H1 (cell line): ENCODE data around the gene SRCIN1. TPM values are rescaled to one million over a fixed set of nuclear protein-coding genes. Genes with fewer than 3 reads are reported as not detected.

Experiments
- CTCF ChIA-PET: fragments of 300-600 bp; sonication (Branson Sonifier 250); formaldehyde crosslinking; loops from one replicate; lab custom pipeline; 2021; ENCODE audit not compliant: partially characterized antibody; lab: Charles Lee
- POLR2A ChIA-PET: fragments of 300-600 bp; sonication (Branson Sonifier 250); formaldehyde crosslinking; loops from one replicate; lab custom pipeline; 2021; ENCODE audit warnings: inconsistent platforms; ENCODE audit not compliant: partially characterized antibody; lab: Charles Lee
- DNase-seq, 2 experiments: peaks; one replicate each; pipeline versions ENCODE4 v3.0.0 to v3.0.0-alpha.2; 2010 to 2022; ENCODE audit warnings: low spot score in 2 of 2, low read depth in 1 of 2, mixed read lengths in 1 of 2
- FAIRE-seq: peaks from 2 replicates; lab custom pipeline; 2011; peaks lifted over from hg19 to GRCh38; lab: Jason Lieb, UNC
- H2AFZ ChIP-seq: 2 replicates; pipeline ENCODE4 v1.8.1; 2012; ENCODE audit warnings: low read length, inconsistent platforms
- H2AK5ac ChIP-seq: 2 replicates; pipeline ENCODE4 v1.6.1; 2013; ENCODE audit warnings: low read depth, low read length
- H2BK120ac ChIP-seq: replicated peaks from 2 replicates; pipeline ENCODE3; 2013; ENCODE audit warnings: low read depth, low read length, inconsistent platforms
- H2BK12ac ChIP-seq: 2 replicates; pipeline ENCODE4 v1.6.1; 2013; ENCODE audit warnings: low read depth, low read length
- H2BK15ac ChIP-seq: 2 replicates; pipeline ENCODE4 v1.6.1; 2013; ENCODE audit warnings: low read length
- H2BK20ac ChIP-seq: 2 replicates; pipeline ENCODE4 v1.6.1; 2013; ENCODE audit warnings: low read length
- H2BK5ac ChIP-seq: 2 replicates; pipeline ENCODE4 v1.6.1; 2013; ENCODE audit warnings: low read depth, low read length
- H3K14ac ChIP-seq: 2 replicates; pipeline ENCODE4 v1.6.1; 2013; ENCODE audit warnings: inconsistent platforms; ENCODE audit not compliant: insufficient read length
- H3K18ac ChIP-seq: 2 replicates; pipeline ENCODE4 v1.6.1; 2013; ENCODE audit warnings: low read length; ENCODE audit errors: extremely low read depth
- H3K23ac ChIP-seq: 2 replicates; pipeline ENCODE4 v1.6.1; 2013; ENCODE audit warnings: inconsistent platforms; ENCODE audit not compliant: insufficient read length
- H3K23me2 ChIP-seq: 2 replicates; pipeline ENCODE4 v1.6.1; 2013; ENCODE audit warnings: low read depth, low read length
- H3K27ac ChIP-seq: 2 replicates; pipeline ENCODE4 v1.6.1; 2011; ENCODE audit warnings: low read depth, low read length, inconsistent platforms
- H3K27me3 ChIP-seq, 4 experiments: replicated peaks in 1 of 4; 1 replicate in 1 of 4; 2 replicates in 3 of 4; pipeline versions ENCODE4 v1.6.1 to v1.8.1; 2011 to 2013; ENCODE audit warnings: low read length in 3 of 4, mild to moderate bottlenecking in 3 of 4, inconsistent platforms in 2 of 4, mixed read lengths in 2 of 4, moderate library complexity in 1 of 4; ENCODE audit not compliant: control insufficient read depth in 3 of 4, insufficient read depth in 3 of 4; ENCODE audit errors: extremely low read depth in 1 of 4
- H3K36me3 ChIP-seq, 4 experiments: 2 replicates each; pipeline versions ENCODE4 v1.6.1 to v1.8.1; 2011 to 2013; ENCODE audit warnings: mild to moderate bottlenecking in 4 of 4, low read length in 3 of 4, moderate library complexity in 2 of 4, control low read depth in 1 of 4, inconsistent platforms in 1 of 4; ENCODE audit not compliant: insufficient read depth in 4 of 4, control insufficient read depth in 2 of 4
- H3K4ac ChIP-seq: replicated peaks from 2 replicates; pipeline ENCODE3; 2013; ENCODE audit warnings: low read length, low read depth, mixed read lengths, inconsistent platforms; ENCODE audit not compliant: insufficient read length
- H3K4me1 ChIP-seq, 4 experiments: replicated peaks in 1 of 4; 1 replicate in 1 of 4; 2 replicates in 3 of 4; pipeline versions ENCODE4 v1.6.1 to v1.8.1; 2011 to 2013; ENCODE audit warnings: low read length in 3 of 4, inconsistent platforms in 2 of 4, mixed read lengths in 1 of 4; ENCODE audit not compliant: insufficient read depth in 4 of 4, control insufficient read depth in 3 of 4
- H3K4me2 ChIP-seq, 2 experiments: 2 replicates each; pipeline versions ENCODE4 v1.6.1 to v1.8.1; 2011 to 2013; ENCODE audit warnings: low read depth in 2 of 2, low read length in 2 of 2, control low read depth in 1 of 2, inconsistent platforms in 1 of 2, mild to moderate bottlenecking in 1 of 2; ENCODE audit not compliant: insufficient read depth in 1 of 2
- H3K4me3 ChIP-seq, 4 experiments: fragments of 200-600, 300-600 bp in 1 of 4; sonication (generic), shearing (Covaris generic), sonication (Bioruptor Twin) in 1 of 4; 2 replicates each; pipeline versions ENCODE4 v1.5.1 to v1.8.1; 2011 to 2016; ENCODE audit warnings: low read length in 4 of 4, low read depth in 3 of 4, control low read depth in 2 of 4, inconsistent platforms in 2 of 4, mild to moderate bottlenecking in 2 of 4, mixed read lengths in 1 of 4, moderate library complexity in 1 of 4; ENCODE audit not compliant: insufficient read depth in 2 of 4; ENCODE audit errors: extremely low read depth in 1 of 4
- H3K56ac ChIP-seq: replicated peaks from 2 replicates; pipeline ENCODE3; 2013; ENCODE audit warnings: low read depth, mild to moderate bottlenecking, mixed read lengths, low read length, inconsistent platforms; ENCODE audit not compliant: insufficient read length
- H3K79me1 ChIP-seq: 2 replicates; pipeline ENCODE4 v1.6.1; 2013; ENCODE audit warnings: low read depth, low read length, control low read depth
- H3K79me2 ChIP-seq, 2 experiments: 2 replicates each; pipeline versions ENCODE4 v1.6.1 to v1.8.1; 2012 to 2013; ENCODE audit warnings: low read length in 2 of 2, mild to moderate bottlenecking in 2 of 2, inconsistent platforms in 1 of 2; ENCODE audit not compliant: insufficient read depth in 2 of 2, control insufficient read depth in 1 of 2
- H3K9ac ChIP-seq, 4 experiments: replicated peaks in 1 of 4; 1 replicate in 1 of 4; 2 replicates in 3 of 4; pipeline versions ENCODE4 v1.6.1 to v1.8.1; 2011 to 2013; ENCODE audit warnings: low read depth in 3 of 4, low read length in 3 of 4, control low read depth in 2 of 4, mild to moderate bottlenecking in 2 of 4, moderate library complexity in 2 of 4, inconsistent platforms in 1 of 4; ENCODE audit errors: extremely low read depth in 1 of 4
- H3K9me3 ChIP-seq, 2 experiments: 2 replicates each; pipeline versions ENCODE4 v1.6.1 to v1.8.1; 2012 to 2013; ENCODE audit warnings: mild to moderate bottlenecking in 2 of 2, moderate library complexity in 2 of 2, control low read depth in 1 of 2, inconsistent platforms in 1 of 2, low read depth in 1 of 2, low read length in 1 of 2, mixed read lengths in 1 of 2; ENCODE audit not compliant: insufficient read depth in 2 of 2
- H4K20me1 ChIP-seq, 2 experiments: replicated peaks in 1 of 2; 2 replicates each; pipeline versions ENCODE3 to v1.8.1; 2011 to 2013; ENCODE audit warnings: inconsistent platforms in 2 of 2, low read length in 2 of 2, mild to moderate bottlenecking in 1 of 2; ENCODE audit not compliant: insufficient read depth in 2 of 2, control insufficient read depth in 1 of 2
- H4K5ac ChIP-seq: 2 replicates; pipeline ENCODE4 v1.6.1; 2013; ENCODE audit warnings: low read length, low read depth, mixed read lengths, inconsistent platforms; ENCODE audit not compliant: insufficient read length
- H4K8ac ChIP-seq: 2 replicates; pipeline ENCODE4 v1.8.0; 2013; ENCODE audit warnings: mild to moderate bottlenecking, moderate library complexity, low read length, inconsistent platforms; ENCODE audit not compliant: insufficient read depth; ENCODE audit errors: extremely low read depth
- H4K91ac ChIP-seq: replicated peaks from 2 replicates; pipeline ENCODE3; 2013; ENCODE audit warnings: low read length, mixed read lengths, inconsistent platforms; ENCODE audit not compliant: insufficient read length
- TEAD4 ChIP-seq: IDR thresholded peaks from 2 replicates; pipeline ENCODE4 v1.6.1; 2012; ENCODE audit warnings: low read depth, low read length, inconsistent platforms, mixed read lengths
- WGBS, 2 experiments: shearing (Covaris generic) in 1 of 2; methylation state at CpG; one replicate each; pipeline versions ENCODE4 v1.1.6 to v1.1.7; 2013 to 2015; ENCODE audit warnings: low lambda C conversion rate in 2 of 2, mixed read lengths in 2 of 2, inconsistent platforms in 1 of 2, low coverage in 1 of 2, missing lambda C conversion rate in 1 of 2; ENCODE audit not compliant: insufficient replicate concordance in 2 of 2, insufficient coverage in 1 of 2, insufficient read length in 1 of 2; ENCODE audit errors: extremely low coverage in 1 of 2, missing lambda C conversion rate in 1 of 2; 5-methylcytosine and 5-hydroxymethylcytosine counted together
- polyA plus RNA-seq, 7 experiments: library from polyadenylated mRNA; depleted of rRNA in 3 of 7; stranded (reverse) in 5 of 7; unstranded in 2 of 7; fragments of >200 nt in 5 of 7; fragments of 200-250 nt in 2 of 7; gene quantifications; 1 replicate in 5 of 7; 2 replicates in 1 of 7; 4 replicates in 1 of 7; pipeline versions ENCODE4 v1.2.1 to v1.2.3, GENCODE V29; 2011 to 2013; ENCODE audit warnings: missing spikeins in 2 of 7, mixed read lengths in 2 of 7
- total RNA-seq: library from RNA; stranded (reverse); fragmentation: NEBNext Ultra II Directional; extraction: Animal tissue kit (Norgen Biotek cat#: 25700); gene quantifications from 2 replicates; pipeline ENCODE4 v1.2.1, GENCODE V29; 2021

Gene SRCIN1
- total and polyA plus RNA-seq, 2 of the 8 experiments (the other 6 are each of a cell fraction or from before 2014, with no cell fraction given), result 2.8 to 3.8 TPM

DNA sequence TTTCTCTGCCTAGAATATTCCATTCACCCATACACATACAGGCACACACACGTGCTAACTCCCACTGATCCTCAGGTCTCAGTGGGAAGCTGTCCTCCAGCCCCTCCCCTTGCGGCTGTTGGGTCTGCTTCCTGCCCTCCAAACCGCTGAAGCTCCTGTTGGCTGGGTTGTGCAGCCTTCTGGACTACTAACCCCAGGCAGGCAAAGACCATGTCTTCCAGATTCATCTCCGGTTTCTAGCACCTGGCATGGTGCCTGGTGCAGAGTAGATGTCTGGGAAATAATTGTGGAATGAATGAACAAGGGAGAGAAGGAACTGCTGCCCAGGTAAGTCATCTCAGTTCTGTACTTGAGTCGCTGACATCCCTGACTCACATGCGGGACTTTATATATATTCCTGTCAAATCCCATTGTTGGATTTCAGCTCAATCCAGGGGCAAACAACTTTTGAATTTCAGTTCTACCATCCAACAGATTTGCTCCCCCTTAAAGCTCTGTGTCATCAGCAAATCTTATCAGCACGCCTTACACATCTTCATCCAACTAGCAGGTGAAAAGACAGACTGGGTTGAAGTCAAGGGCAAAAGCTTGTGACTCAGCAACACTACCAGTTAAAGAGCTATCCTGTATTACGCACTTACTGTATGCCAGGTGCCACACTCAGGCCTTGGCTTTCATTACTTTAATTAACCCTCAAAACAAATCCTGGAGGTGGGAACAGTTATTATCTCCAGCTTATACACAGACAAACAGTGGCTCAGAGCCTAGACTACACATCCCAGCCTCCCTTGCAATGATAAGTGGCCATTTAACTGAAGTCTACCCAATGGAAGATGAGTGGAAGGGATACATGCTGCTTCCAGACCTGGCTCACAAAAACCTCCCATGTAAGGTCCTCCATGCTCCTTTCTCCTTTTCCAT, 51.1 kb downstream of the SRCIN1 start:
- H3K9me3 ChIP-seq, result no peaks in the 10 kb centered on the region
- no peak overlapping the region for H2BK5ac ChIP-seq
- no peak overlapping the region for H4K5ac ChIP-seq
- no peak for TF ChIP-seq TEAD4
- no peak overlapping the region for H2AFZ ChIP-seq
- no peak overlapping the region for H2BK20ac ChIP-seq
- H3K23ac ChIP-seq, result no peak overlapping the region
- WGBS, 2 experiments, result 84% methylated on average over 8 of the region's 8 CpGs; no CpG with 5 or more reads in 1 of the 2 experiments
- no peak overlapping the region for H3K14ac ChIP-seq
- H3K9ac ChIP-seq, result no peak overlapping the region
- ChIA-PET CTCF (interaction anchor here (0.8 to 38.1 kb wide), 10 partner anchors 9 to 131 kb away, joined by 3 to 914 read pairs (median 12); partner anchors contain the start of gene SRCIN1), POLR2A (interaction anchor here (0.7 to 2.0 kb wide), 7 partner anchors 8 to 44 kb away, joined by 3 to 5 read pairs (median 4); no protein-coding TSS in a partner anchor)
- H3K79me2 ChIP-seq, result no peaks in the 10 kb centered on the region
- no peak for DNase-seq
- no peak overlapping the region for H2BK120ac ChIP-seq
- no peak for FAIRE-seq
- no peak overlapping the region for H4K8ac ChIP-seq
- H3K4me2 ChIP-seq, result no peak overlapping the region
- no peak overlapping the region for H3K18ac ChIP-seq
- no peaks in the 10 kb centered on the region for H3K36me3 ChIP-seq
- H2BK12ac ChIP-seq, result no peak overlapping the region
- peaks cover 0 to 14% (median 10%) of the 10 kb centered on the region in 4 experiments; a peak in 6 of 7 replicates for H3K4me1 ChIP-seq
- H3K79me1 ChIP-seq, result no peaks in the 10 kb centered on the region
- H2BK15ac ChIP-seq, result no peak overlapping the region
- no peak overlapping the region for H3K4me3 ChIP-seq
- peaks cover 0 to 6% of the 10 kb centered on the region in 2 experiments for H4K20me1 ChIP-seq
- peaks cover under 1 to 19% (median 15%) of the 10 kb centered on the region in 4 experiments for H3K27me3 ChIP-seq
- no peak overlapping the region for H3K4ac ChIP-seq
- H2AK5ac ChIP-seq, result no peak overlapping the region
- no peak overlapping the region for H4K91ac ChIP-seq
- H3K23me2 ChIP-seq, result peaks cover 9% of the 10 kb centered on the region
- no peak overlapping the region for H3K27ac ChIP-seq
- no peak overlapping the region for H3K56ac ChIP-seq
